ENCODE results near the gene UPK1B. TPM values are rescaled to one million over a fixed set of nuclear protein-coding genes. Genes with fewer than 3 reads are reported as not detected.

Gene UPK1B
- total RNA-seq, 2 experiments from 2014 or later, result not detected

GRCh38 chr3:119170821-119171220 is 2.6 kb upstream of the UPK1B start:
- ChIA-PET CTCF (ENCODE audit: unreplicated experiment) (no interaction called here), POLR2A (no interaction called here)
- Histone ChIP-seq H3K4me3 (ENCODE audit: low read depth, low read length, poor library complexity, severe bottlenecking) (no peak overlapping the region), H3K36me3 (ENCODE audit: insufficient read depth, low read length) (no peaks in the 10 kb centered on the region), H4K20me1 (ENCODE audit: insufficient read depth, low read length) (no peaks in the 10 kb centered on the region), H3K79me2 (ENCODE audit: insufficient read depth, low read depth, low read length) (no peaks in the 10 kb centered on the region), H3K4me2 (ENCODE audit: low read length) (no peak overlapping the region), H3K9me3 (ENCODE audit: low read length) (no peaks in the 10 kb centered on the region), H3K27ac (ENCODE audit: low read depth, low read length, poor library complexity, severe bottlenecking) (no peak overlapping the region), H2AFZ (ENCODE audit: low read length) (no peak overlapping the region), H3K4me1 (ENCODE audit: insufficient read depth, low read length, poor library complexity, severe bottlenecking) (no peaks in the 10 kb centered on the region), H3K9me2 (ENCODE audit: insufficient read depth, low read length) (no peaks in the 10 kb centered on the region)
- BruUV-seq (replicated peaks), result no TSS peak
- DNase-seq (ENCODE audit: low spot score), result no peak
- TF ChIP-seq EZH2phosphoT487 (IDR thresholded peaks at IDR 0.05; ENCODE audit: borderline replicate concordance, low read depth, low read length), result no peak
- TF ChIP-seq CTCF (conservative IDR thresholded peaks at IDR 0.05; ENCODE audit: low read length), result no peak
- intact Hi-C loops (cut with micrococcal nuclease; ENCODE audit: unreplicated experiment), result no loop called here

- Histone ChIP-seq H3K9me2 (ENCODE audit: insufficient read depth, low read length) (no peaks in the 10 kb centered on the region), H3K4me3 (ENCODE audit: low read depth, low read length, poor library complexity, severe bottlenecking) (no peak overlapping the region), H3K27ac (ENCODE audit: low read depth, low read length, poor library complexity, severe bottlenecking) (no peak overlapping the region), H2AFZ (ENCODE audit: low read length) (no peak overlapping the region), H3K79me2 (ENCODE audit: insufficient read depth, low read depth, low read length) (no peaks in the 10 kb centered on the region), H3K36me3 (ENCODE audit: insufficient read depth, low read length) (no peaks in the 10 kb centered on the region), H3K4me1 (ENCODE audit: insufficient read depth, low read length, poor library complexity, severe bottlenecking) (no peaks in the 10 kb centered on the region), H3K9me3 (ENCODE audit: low read length) (no peaks in the 10 kb centered on the region), H4K20me1 (ENCODE audit: insufficient read depth, low read length) (no peaks in the 10 kb centered on the region; the same call in 1 of the 2 replicates), H3K4me2 (ENCODE audit: low read length) (no peak overlapping the region)
- POLR2A ChIA-PET, result interaction anchor here (0.7 kb wide), 1 partner anchor 115 kb away, joined by 7 read pairs; no protein-coding TSS in a partner anchor
- no peak for TF ChIP-seq EZH2phosphoT487 (IDR thresholded peaks at IDR 0.05; ENCODE audit: borderline replicate concordance, low read depth, low read length)
- TF ChIP-seq CTCF (conservative IDR thresholded peaks at IDR 0.05; ENCODE audit: low read length), result no peak
- BruUV-seq (replicated peaks), result no TSS peak
- no peak for DNase-seq (ENCODE audit: low spot score)
- intact Hi-C loops (cut with micrococcal nuclease; ENCODE audit: unreplicated experiment), result no loop called here
- CTCF ChIA-PET (ENCODE audit: unreplicated experiment), result no interaction called here
Measured at GRCh38 chr3:119175872-119176756, 2.7 kb downstream of the UPK1B start.

GRCh38 chr3:119176778-119177177 is 3.4 kb downstream of the UPK1B start:
- ChIA-PET CTCF (ENCODE audit: unreplicated experiment) (no interaction called here), POLR2A (no interaction called here)
- DNase-seq (ENCODE audit: low spot score), result no peak
- Histone ChIP-seq H4K20me1 (ENCODE audit: insufficient read depth, low read length) (no peaks in the 10 kb centered on the region; the same call in 1 of the 2 replicates), H3K9me2 (ENCODE audit: insufficient read depth, low read length) (no peaks in the 10 kb centered on the region), H3K36me3 (ENCODE audit: insufficient read depth, low read length) (no peaks in the 10 kb centered on the region), H3K9me3 (ENCODE audit: low read length) (no peaks in the 10 kb centered on the region), H3K27ac (ENCODE audit: low read depth, low read length, poor library complexity, severe bottlenecking) (no peak overlapping the region), H3K4me1 (ENCODE audit: insufficient read depth, low read length, poor library complexity, severe bottlenecking) (no peaks in the 10 kb centered on the region), H3K4me2 (ENCODE audit: low read length) (no peak overlapping the region), H3K79me2 (ENCODE audit: insufficient read depth, low read depth, low read length) (no peaks in the 10 kb centered on the region), H3K4me3 (ENCODE audit: low read depth, low read length, poor library complexity, severe bottlenecking) (no peak overlapping the region), H2AFZ (ENCODE audit: low read length) (no peak overlapping the region)
- BruUV-seq (replicated peaks), result no TSS peak
- intact Hi-C loops (cut with micrococcal nuclease; ENCODE audit: unreplicated experiment), result no loop called here
- TF ChIP-seq CTCF (conservative IDR thresholded peaks at IDR 0.05; ENCODE audit: low read length), result no peak
- no peak for TF ChIP-seq EZH2phosphoT487 (IDR thresholded peaks at IDR 0.05; ENCODE audit: borderline replicate concordance, low read depth, low read length)

Data from OCI-LY7 (cell line).